ENCODE data around the gene MIB1.
"Not testable (repeated sequence)": the region's sequence is repeated elsewhere in the genome, so short reads cannot be mapped to it uniquely, and the experiment has no call there.

Gene MIB1

DNA sequence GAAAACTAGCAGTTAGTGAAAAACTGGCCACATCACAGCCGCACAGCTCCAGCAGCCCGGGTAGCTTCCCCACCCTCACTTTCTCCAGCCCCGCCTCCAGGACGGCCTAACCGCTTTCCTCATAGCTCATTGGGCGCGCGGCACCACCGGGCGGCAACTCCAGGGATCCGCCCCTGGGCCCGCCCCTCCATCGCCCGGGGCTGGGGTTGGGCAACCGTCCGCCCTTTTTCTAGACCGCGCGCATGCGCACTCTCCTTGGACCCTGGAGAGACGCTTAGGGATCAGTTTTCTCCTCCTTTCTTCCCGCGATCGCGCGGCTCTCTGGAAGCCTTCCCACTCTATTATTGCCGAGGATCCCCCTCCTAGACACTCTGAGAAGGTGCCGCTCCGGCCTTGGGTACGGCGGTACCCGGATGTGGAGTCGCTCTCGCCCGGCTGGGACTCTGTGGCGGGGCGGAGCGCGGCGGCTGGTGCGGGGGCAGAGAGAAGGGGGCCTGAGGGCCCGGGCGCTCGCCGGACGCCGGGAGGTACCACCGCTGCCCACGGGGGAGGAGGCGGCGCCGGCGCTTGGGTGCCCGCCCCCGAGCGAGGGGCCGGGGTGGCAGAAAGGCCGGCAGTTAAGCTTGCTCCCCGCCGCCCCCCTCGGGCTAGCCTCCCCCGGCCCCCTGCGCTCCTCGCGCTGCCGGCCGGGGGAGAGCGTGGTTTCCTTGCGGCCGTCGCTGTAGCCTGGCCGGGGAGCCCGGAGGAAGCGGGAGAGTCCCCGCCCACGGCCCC, at the start of gene MIB1:
Gene MIB1, plus strand, starts transcription at position 255 of the 774 bp plus-strand sequence. CDS start 792 bp downstream, outside the sequence.
- peak; percentile 77 for DNase-seq

- DNase-seq = no peak
These were observed 47.3 kb upstream of the MIB1 start for GRCh38 chr18:21693322-21693721.

GRCh38 chr18:21700528-21701075, 40.0 kb upstream of the MIB1 start:
- DNase-seq = no peak

- DNase-seq = no peak
These were observed 39.0 kb upstream of the MIB1 start for GRCh38 chr18:21701621-21702020.

DNA sequence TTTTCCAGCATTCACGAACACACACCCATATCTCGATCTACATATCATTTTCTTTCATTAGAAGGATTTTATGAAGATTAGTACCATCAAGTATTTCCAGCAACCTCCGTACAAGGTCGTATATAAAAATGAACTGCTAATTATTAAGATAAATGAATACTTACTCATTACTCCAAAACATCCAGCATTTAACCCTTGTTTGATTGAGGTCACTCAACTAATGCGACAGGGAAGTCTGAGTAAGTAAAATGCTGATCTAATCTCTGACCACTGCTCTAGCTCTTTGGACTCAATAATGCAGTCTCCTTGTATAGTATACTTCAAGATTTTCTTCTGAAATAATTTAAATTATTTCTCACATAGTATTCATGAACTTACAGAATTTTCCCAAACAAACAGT, 38.0 kb upstream of the MIB1 start:
- no peak for DNase-seq

DNA sequence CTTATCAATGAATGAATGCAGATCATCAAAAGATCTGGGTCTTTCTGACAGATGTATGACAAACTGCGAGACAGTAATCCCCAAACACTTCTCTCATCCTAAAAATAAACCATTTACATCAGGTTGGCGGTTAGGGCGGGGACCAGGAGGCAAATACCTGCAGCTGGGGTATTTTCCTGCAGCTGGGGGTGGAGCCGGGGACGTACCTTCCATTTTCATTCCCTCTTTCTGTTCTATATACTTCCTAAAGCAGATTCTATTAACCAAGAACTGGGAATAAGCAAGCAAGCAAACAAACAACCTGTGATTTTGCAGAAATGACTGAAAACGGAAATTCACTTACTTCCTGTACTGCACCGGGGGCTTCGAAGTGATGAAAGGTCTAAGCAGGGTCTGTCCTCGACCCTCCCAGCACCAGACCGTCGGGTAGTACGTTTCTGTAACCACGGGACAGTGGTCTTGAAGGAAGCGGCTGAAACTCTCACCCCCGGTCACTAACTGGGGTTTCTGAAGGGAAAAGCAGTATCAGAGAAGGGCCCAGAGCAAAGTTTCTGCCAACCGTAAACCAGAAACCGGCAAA, 37.3 kb upstream of the MIB1 start:
- DNase-seq = no peak

DNA sequence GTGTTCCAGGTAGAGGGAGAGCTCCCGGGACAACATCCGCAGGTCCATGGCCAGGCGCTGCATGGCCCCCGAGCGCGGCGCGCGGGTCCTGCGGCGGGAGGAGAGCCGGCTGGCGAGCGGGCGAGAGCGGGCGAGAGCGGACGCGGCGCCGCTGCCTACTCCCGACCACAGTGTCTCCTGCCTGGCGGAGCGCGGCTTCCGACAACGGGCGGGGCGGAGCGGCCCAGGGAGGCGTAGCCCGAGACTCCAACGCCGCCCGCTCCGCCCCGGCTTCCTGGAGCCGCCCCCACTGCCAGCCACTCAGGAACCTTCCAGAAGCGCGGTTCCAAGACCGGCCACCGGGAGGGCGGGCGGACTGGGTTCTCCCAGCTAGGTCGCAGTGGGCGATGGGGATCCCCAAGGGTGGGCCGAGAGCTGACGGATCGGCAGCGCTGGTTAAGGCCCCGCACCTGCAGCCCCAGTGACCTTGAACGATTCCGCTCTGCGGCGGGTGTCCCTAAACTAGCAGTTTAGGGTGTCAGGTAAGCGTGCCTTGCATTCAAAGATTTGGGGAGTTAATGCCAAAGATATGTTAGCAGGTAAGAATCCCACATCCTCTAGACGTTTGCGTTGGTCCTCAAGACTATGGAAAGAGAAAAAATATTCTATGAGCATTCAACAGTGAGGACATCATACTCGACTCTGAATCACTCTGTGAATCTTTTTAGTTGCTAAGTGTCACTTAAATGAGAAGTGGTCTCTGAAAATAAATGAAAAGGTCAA, 35.8 kb upstream of the MIB1 start, which contains the start of gene ABHD3:
Gene ABHD3, minus strand, starts transcription at position 172 of the 762 bp plus-strand sequence. Its CDS starts 109 bp downstream, at position 63.
- DNase-seq = peak; percentile 55

DNA sequence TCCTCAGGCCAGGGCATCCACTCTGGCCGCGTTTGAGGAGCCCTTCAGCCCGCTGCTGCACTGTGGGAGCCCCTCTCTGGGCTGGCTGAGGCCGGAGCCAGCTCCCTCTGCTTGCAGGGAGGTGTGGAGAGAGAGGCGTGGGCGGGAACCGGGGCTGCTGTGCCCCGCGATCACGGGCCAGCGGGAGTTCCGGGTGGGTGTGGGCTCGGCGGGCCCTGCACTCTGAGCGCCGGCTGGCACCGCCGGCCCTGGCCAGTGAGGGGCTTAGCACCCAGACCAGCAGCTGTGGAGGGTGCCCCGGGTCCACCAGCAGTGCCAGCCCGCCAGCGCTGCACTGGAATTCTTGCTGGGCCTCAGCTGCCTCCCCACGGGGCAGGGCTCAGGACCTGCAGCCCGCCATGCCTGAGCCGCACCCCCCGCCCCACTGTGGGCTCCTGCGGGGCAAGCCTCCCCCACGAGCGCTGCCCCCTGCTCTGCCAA, 34.2 kb upstream of the MIB1 start:
- no peak for DNase-seq

GRCh38 chr18:21707130-21707529, 33.5 kb upstream of the MIB1 start:
- not testable (repeated sequence) for DNase-seq

DNA sequence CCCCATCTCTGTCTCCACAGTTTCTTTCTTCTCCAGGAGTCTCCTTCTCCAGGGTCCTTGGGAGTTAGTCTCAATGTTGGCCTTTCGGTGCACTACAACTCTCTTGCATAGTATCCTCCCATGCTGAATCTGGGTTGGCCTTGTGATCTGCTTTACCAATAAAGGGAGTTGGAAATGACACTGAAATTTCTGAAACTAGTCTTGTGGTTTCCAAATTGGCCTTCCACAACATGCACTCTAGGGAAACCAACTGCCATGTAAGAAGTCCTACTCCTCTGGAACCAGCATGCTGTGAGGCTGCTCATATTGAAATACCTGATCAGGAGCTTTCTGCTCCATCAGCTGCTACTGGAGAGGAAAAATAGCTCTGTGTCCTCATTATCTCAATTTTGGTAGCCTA, 26.1 kb upstream of the MIB1 start:
- DNase-seq = no peak

DNA sequence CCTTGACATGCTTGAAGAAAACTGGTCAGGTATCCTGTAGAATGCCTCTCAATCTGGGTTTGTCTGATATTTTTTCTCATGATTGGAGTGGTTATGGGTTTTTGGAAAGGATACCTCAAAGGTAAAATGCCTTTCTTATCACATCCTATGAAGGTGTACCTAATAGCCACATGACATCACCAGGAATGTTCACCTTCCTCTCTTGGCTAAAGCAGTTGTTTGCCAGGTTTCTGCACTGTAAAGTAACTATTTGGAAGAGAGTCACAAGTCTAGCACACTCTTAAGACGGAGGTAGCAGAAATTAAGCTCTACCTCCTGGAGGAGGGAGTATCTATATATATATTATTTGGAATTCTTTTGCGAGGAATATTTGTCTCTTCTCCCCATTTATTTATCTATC, 17.9 kb upstream of the MIB1 start:
- DNase-seq = no peak

GRCh38 chr18:21725201-21725600, 15.4 kb upstream of the MIB1 start:
- DNase-seq = no peak

DNA sequence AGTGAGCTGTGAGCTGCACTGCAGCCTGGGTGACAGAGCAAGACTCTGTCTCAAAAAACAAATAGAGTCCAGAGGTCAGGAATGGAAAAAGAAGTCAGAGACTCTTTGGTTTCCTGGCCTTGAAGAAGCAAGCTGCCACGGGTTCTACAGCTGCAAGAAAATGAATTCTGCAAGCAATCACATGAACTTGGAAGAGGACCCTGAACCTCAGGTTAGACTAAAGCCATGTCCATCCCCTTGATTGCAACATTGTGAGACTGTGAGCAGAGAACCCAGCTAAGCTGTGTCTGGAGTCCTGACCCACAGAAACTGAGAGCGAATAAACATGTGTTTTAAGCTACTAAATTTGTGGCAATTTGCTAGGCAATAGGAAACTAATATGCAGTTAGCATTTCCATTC, 12.9 kb upstream of the MIB1 start:
- DNase-seq = no peak

DNA sequence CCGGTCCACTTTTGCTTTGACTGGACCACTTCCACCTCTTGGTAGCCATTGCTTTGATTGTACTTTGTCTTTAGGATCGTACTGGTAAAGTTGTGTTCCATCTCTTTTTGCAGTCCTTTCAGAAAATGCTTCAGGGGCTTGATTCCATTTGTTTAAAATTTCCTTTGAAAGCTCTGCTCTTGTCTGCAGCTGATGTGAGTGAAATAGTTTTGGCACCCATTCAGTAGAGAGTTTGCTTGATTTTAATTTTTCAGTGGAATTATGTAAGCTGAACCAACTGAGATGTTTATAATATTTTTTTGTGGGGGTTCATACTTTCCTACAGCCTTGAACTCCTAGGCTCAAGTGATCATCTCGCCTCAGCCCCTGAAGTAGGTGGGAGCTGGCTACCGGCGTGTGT, 7.6 kb upstream of the MIB1 start:
- no peak for DNase-seq

DNA sequence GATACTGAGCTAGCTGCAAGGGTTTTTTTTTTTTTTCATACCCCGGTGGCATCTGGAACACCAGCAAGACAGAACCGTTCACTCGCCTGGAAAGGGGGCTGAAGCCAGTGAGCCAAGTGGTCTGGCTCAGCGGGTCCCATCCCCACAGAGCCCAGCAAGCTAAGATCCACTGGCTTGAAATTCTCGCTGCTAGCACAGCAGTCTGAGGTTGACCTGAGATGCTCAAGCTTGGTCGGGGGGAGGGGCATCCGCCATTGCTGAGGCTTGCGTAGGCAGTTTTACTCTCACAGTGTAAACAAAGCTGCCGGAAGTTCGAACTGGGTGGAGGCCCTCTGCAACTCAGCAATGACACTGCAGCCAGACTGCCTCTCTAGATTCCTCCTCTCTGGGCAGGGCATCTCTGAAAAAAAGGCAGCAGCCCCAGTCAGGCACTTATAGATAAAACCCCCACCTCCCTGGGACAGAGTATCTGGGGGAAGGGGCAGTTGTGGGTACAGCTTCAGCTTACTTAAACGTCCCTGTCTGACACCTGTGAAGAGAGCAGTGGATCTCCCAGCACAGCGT, 5.1 kb upstream of the MIB1 start:
- no peak for DNase-seq

DNA sequence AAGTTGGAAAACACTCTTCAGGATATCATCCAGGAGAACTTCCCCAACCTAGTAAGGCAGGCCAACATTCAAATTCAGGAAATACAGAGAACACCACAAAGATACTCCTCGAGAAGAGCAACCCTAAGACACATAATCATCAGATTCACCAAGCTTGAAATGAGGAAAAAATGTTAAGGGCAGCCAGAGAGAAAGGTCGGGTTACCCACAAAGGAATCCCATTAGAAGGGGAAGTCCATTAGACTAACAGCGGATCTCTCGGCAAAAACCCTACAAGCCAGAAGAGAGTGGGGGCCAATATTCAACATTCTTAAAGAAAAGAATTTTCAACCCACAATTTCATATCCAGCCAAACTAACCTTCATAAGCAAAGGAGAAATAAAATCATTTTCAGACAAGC, 3.7 kb upstream of the MIB1 start:
- not testable (repeated sequence) for DNase-seq

DNA sequence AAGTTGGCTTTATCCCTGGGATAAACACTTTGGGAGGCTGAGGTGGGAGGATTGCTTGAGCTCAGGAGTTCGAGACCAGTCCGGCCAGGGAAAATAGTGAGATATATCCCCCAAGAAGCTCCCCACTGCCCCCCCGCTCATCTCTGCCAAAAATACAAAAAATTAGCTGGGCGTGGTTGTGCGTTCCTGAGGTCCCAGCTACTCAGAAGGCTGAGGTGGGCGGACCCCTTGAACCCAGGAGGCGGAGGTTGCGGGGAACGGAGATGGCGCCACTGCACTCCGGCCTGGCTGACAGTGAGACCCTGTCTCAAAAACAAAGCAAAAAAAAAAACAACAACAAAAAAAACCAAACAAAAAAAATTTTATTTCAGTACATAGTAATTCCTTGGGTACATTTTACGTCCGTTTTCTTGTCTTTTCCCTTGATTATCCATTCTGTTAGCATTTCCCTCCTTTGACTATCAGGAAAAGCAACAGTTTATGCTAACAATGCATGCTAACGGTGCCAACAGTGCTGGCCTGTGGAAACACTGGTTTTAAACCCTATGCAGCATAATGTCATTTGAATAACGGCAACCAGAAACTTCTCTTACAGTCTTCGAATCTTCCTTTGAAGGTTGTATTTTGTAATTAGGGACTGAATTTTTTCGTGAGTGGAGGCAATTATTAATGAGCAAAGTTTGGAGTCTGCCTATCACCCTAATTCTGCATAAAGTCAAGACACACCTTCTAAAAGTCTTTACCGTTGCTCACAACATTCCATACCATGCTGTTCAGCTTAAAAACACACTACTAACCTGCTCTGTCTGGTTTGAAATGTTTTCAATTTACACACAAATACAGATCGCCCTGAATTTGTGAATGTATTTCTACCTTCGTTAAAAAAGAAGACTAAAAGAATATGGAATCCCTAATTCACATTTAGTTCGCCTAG, 721 bp upstream of the MIB1 start:
- DNase-seq = no peak

- no peak for DNase-seq
These were observed 645 bp downstream of the MIB1 start for GRCh38 chr18:21741312-21741561.

- DNase-seq = no peak
These were observed 1.1 kb downstream of the MIB1 start for GRCh38 chr18:21741562-21742314.

- no peak for DNase-seq
These were observed 1.7 kb downstream of the MIB1 start for GRCh38 chr18:21742315-21742687.

- DNase-seq = no peak
These were observed 2.7 kb downstream of the MIB1 start for GRCh38 chr18:21743166-21743832.

All from NCI-H187 treated with DMSO at 0.1 percent for 48 hours (cell line).